HL-60/S4 treated with phorbol 12-myristate 13-acetate at 8.2 ng/mL for 4 days and 3 days (cell line): ENCODE measurements around the gene MAGI2.

Experiments used
- in situ Hi-C: fragments of 300-500 bp; cut with MboI; formaldehyde crosslinking; loops from 2 replicates; pipeline ENCODE4 v1.15.0; 2022; ENCODE audit warnings: low sequenced_read_pairs

The MAGI2 gene

GRCh38 chr7:78398081-78398480, 1055.4 kb downstream of the MAGI2 start:
- in situ Hi-C loops, result no loop called here

- in situ Hi-C loops, result no loop called here
Observed at GRCh38 chr7:78396210-78396609, 1057.3 kb downstream of the MAGI2 start.

GRCh38 chr7:78395298-78396036, 1058.0 kb downstream of the MAGI2 start:
- in situ Hi-C loops, result no loop called here

GRCh38 chr7:78389022-78389421, 1064.4 kb downstream of the MAGI2 start:
- in situ Hi-C loops, result no loop called here

GRCh38 chr7:78386520-78386919, 1066.9 kb downstream of the MAGI2 start:
- in situ Hi-C loops, result no loop called here

GRCh38 chr7:78383096-78383880, 1070.2 kb downstream of the MAGI2 start:
- in situ Hi-C loops, result no loop called here

GRCh38 chr7:78379148-78379547, 1074.3 kb downstream of the MAGI2 start:
- in situ Hi-C loops, result no loop called here

GRCh38 chr7:78377532-78377931, 1075.9 kb downstream of the MAGI2 start:
- in situ Hi-C loops, result no loop called here

GRCh38 chr7:78370936-78371335, 1082.5 kb downstream of the MAGI2 start:
- in situ Hi-C loops, result no loop called here

GRCh38 chr7:78368771-78369170, 1084.7 kb downstream of the MAGI2 start:
- in situ Hi-C loops, result no loop called here

- in situ Hi-C loops, result no loop called here
Observed at GRCh38 chr7:78367280-78367773, 1086.1 kb downstream of the MAGI2 start.

- in situ Hi-C loops, result no loop called here
Observed at GRCh38 chr7:78363866-78364265, 1089.6 kb downstream of the MAGI2 start.

GRCh38 chr7:78359836-78360235, 1093.6 kb downstream of the MAGI2 start:
- in situ Hi-C loops, result no loop called here

GRCh38 chr7:78357709-78358108, 1095.8 kb downstream of the MAGI2 start:
- in situ Hi-C loops, result no loop called here

- in situ Hi-C loops, result no loop called here
Observed at GRCh38 chr7:78355834-78356233, 1097.6 kb downstream of the MAGI2 start.

- in situ Hi-C loops, result no loop called here
Observed at GRCh38 chr7:78350926-78351325, 1102.5 kb downstream of the MAGI2 start.

GRCh38 chr7:78350391-78350790, 1103.1 kb downstream of the MAGI2 start:
- in situ Hi-C loops, result no loop called here

GRCh38 chr7:78346827-78347226, 1106.6 kb downstream of the MAGI2 start:
- in situ Hi-C loops, result no loop called here

GRCh38 chr7:78345979-78346378, 1107.5 kb downstream of the MAGI2 start:
- in situ Hi-C loops, result no loop called here

- in situ Hi-C loops, result no loop called here
Observed at GRCh38 chr7:78345293-78345911, 1108.1 kb downstream of the MAGI2 start.

GRCh38 chr7:78334426-78334825, 1119.0 kb downstream of the MAGI2 start:
- in situ Hi-C loops, result no loop called here
